Right cardiac atrium (tissue), 5 donors: Measurements from ENCODE around the gene LAMC2. TPM values are rescaled to one million over a fixed set of nuclear protein-coding genes. Genes with fewer than 3 reads are reported as not detected.
"Not testable (repeated sequence)": the region's sequence is repeated elsewhere in the genome, so short reads cannot be mapped to it uniquely, and the experiment has no call there.

ENCODE experiments used
- ATAC-seq, 2 donors: fragments of 200-7000 bp; cut with Tn5 transposase; one replicate each; pipeline versions ENCODE4 v1.8.0 to v1.9.1; 2020; ENCODE audit warnings: moderate library complexity in 2 of 2, mild to moderate bottlenecking in 1 of 2
- DNase-seq, 3 donors: peaks; one replicate each; pipeline ENCODE4 v3.0.0-alpha.2; 2020
- H3K27ac ChIP-seq: one replicate; pipeline ENCODE4 v1.5.1; 2013; ENCODE audit warnings: mild to moderate bottlenecking, low read length, control low read depth, moderate library complexity
- H3K27me3 ChIP-seq: one replicate; pipeline ENCODE4 v1.6.1; 2013; ENCODE audit not compliant: control insufficient read depth, insufficient read depth
- H3K4me1 ChIP-seq: one replicate; pipeline ENCODE4 v1.6.1; 2013; ENCODE audit warnings: low read length; ENCODE audit not compliant: control insufficient read depth, insufficient read depth
- H3K4me3 ChIP-seq: one replicate; pipeline ENCODE4 v1.5.1; 2013; ENCODE audit warnings: low read length, control low read depth
- H3K9me3 ChIP-seq: one replicate; pipeline ENCODE4 v1.6.1; 2013; ENCODE audit warnings: low read length; ENCODE audit not compliant: control insufficient read depth
- WGBS: extraction: QIAGEN DNeasy Blood & Tissue Kit; methylation state at CpG from one replicate; pipeline ENCODE4 v1.1.7; 2013; 5-methylcytosine and 5-hydroxymethylcytosine counted together
- intact Hi-C, 4 donors: fragments of 100-400 bp; cut with DNase I; formaldehyde crosslinking; loops; one replicate each; pipeline versions ENCODE4 v1.11.0 to v1.14.0; 2022 to 2023
- polyA plus RNA-seq: library from polyadenylated mRNA; stranded (reverse); fragments of 200-250 nt; gene quantifications from one replicate; pipeline ENCODE4 v1.2.3, GENCODE V29; 2013
- total RNA-seq, 4 donors: library from RNA; stranded (reverse); fragmentation: NEBNext Ultra II Directional; extraction: Animal tissue kit (Norgen Biotek cat#: 25700); gene quantifications; one replicate each; pipeline ENCODE4 v1.2.1, GENCODE V29; 2021
- donor health status: healthy with polysubstance abuse.
- donor health status: DM: no; HTN: yes; CAD: no.
- donor health status: DM: no; HTN: no; CAD: no.
- donor health status: DM: no; HTN: yes; CAD: no; lungs with severe emphysema.
- donor health status: DM: yes; HTN: yes; CAD: no.

LAMC2 gene
- total and polyA plus RNA-seq, 5 donors = 0.70 to 3.0 (median 1.3) TPM

DNA sequence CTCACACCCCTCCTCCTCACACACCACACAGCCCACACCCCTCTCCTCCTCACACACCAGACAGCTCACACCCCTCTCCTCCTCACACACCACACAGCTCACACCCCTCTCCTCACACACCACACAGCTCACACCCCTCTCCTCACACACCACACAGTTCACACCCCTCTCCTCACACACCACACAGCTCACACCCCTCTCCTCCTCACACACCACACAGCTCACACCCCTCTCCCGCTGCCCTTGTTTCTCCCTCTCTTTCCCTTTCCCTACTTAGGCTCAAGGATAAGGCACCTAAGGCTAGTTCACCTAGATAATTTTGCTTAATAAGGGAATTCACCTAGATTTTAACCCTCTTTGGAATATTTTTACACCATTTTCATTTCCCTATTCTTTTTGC, 36.0 kb upstream of the LAMC2 start:
- H3K27me3 ChIP-seq, ATAC-seq, H3K9me3 ChIP-seq, DNase-seq, H3K27ac ChIP-seq, H3K4me1 ChIP-seq, intact Hi-C loops, H3K4me3 ChIP-seq: not testable (repeated sequence)
- 94% methylated on average over 1 of the region's 1 CpG for WGBS

GRCh38 chr1:183150445-183150844, 35.6 kb upstream of the LAMC2 start:
- no peak for ATAC-seq
- Histone ChIP-seq H3K4me1 (peaks cover 3% of the 10 kb centered on the region), H3K27me3 (no peaks in the 10 kb centered on the region), H3K9me3 (no peaks in the 10 kb centered on the region), H3K27ac (no peak overlapping the region), H3K4me3 (no peak overlapping the region)
- intact Hi-C loops = no loop called here
- DNase-seq = no peak

DNA sequence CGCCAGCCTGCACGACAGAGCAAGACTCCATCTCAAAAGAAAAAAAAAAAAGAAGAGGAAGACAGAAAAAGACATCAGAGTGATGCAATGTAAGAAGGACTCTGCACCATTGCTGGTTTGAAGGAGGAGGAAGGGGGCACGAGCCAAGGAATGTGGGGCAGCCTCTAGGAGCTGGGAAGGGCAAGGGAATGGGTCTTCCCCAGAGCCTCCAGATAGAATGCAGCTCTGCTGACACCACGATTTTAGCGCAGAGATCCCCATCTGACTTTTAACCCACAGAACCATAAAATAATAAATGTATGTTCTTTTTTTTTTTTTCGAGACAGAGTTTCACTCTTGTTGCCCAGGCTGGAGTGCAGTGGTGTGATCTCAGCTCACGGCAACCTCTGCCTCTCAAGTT, 33.9 kb upstream of the LAMC2 start:
- no peak for ATAC-seq
- no peaks in the 10 kb centered on the region for H3K27me3 ChIP-seq
- peaks cover 3% of the 10 kb centered on the region for H3K4me1 ChIP-seq
- H3K4me3 ChIP-seq = no peak overlapping the region
- H3K9me3 ChIP-seq = no peaks in the 10 kb centered on the region
- H3K27ac ChIP-seq = no peak overlapping the region
- WGBS = 94% methylated on average over 7 of the region's 7 CpGs
- intact Hi-C loops = no loop called here
- DNase-seq = no peak

DNA sequence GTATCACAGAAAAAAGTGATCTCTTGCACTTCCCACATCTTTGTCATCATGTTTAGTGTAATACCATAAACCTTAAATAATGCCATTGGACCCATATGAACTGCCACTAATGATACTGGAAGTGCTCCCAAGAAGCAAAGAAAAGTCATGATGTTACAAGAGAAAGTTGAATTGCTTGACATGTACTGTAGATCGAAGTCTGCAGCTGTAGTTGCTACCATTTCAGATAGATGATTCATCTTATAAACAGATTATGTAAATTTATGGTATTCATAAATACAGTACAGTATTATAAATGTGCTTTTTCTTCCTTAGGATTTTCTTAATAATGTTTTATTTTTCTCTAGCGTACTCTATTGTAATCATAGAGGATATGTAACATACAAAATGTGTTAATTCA, 30.1 kb upstream of the LAMC2 start:
- intact Hi-C loops = no loop called here
- Histone ChIP-seq H3K9me3 (no peaks in the 10 kb centered on the region), H3K27ac (no peak overlapping the region), H3K4me1 (no peaks in the 10 kb centered on the region), H3K4me3 (no peak overlapping the region), H3K27me3 (no peaks in the 10 kb centered on the region)
- WGBS = 85% methylated on average over 2 of the region's 2 CpGs
- DNase-seq (no peak), ATAC-seq (no peak)

DNA sequence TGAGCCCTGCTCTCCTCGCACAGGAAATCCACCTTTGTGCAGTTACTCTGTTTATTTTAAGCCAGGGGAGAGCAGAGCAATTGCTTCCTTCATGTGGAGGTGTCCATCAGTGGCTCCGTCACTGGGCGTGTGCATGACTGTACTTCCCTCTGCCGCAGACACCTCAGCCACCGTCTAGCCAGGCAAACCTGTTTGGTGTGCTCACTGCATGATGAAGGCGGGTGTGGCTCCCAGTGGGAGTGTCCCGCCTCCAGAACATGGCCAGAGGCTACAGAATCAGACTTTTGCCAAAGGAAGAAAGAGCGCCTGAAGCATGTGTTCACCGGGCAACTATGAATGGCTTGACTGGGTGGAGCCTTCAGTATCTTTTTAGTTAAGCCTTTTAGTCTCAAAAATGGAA, 26.1 kb upstream of the LAMC2 start:
- Histone ChIP-seq H3K4me1 (no peaks in the 10 kb centered on the region), H3K27me3 (no peaks in the 10 kb centered on the region), H3K9me3 (no peaks in the 10 kb centered on the region), H3K27ac (no peak overlapping the region), H3K4me3 (no peak overlapping the region)
- intact Hi-C loops = no loop called here
- 92% methylated on average over 9 of the region's 9 CpGs for WGBS
- peak in 1 of 2 donors; percentile 60 for ATAC-seq
- peak in 1 of 3 donors; percentile 51 for DNase-seq

GRCh38 chr1:183161391-183161790, 24.7 kb upstream of the LAMC2 start:
- H3K27ac ChIP-seq = no peak overlapping the region
- H3K4me3 ChIP-seq = no peak overlapping the region
- intact Hi-C loops = no loop called here
- WGBS = 76% methylated on average over 3 of the region's 3 CpGs
- H3K9me3 ChIP-seq = no peaks in the 10 kb centered on the region
- H3K4me1 ChIP-seq = no peaks in the 10 kb centered on the region
- ATAC-seq (no peak), DNase-seq (no peak)
- H3K27me3 ChIP-seq = no peaks in the 10 kb centered on the region

DNA sequence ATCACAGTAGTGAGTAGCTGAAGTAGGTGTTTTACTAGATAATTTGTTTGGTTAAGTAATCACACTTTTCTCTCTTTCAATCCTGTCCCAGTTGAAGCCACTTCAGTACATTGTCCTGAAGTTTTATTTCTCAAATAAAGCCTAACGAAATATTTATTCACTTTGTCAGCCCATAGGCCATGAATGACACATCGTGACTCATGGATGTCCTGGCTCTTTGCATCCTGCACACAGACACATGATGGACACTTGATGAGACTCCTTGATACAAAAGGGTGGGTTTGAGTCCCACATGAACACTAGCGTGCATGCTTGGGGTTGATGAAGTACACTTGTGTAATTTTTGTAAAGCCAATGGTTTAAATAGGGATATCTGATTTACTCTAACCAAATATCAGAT, 22.7 kb upstream of the LAMC2 start:
- no peaks in the 10 kb centered on the region for H3K4me1 ChIP-seq
- DNase-seq = no peak
- no peak overlapping the region for H3K27ac ChIP-seq
- intact Hi-C loops = no loop called here
- H3K4me3 ChIP-seq = no peak overlapping the region
- WGBS = 93% methylated on average over 3 of the region's 3 CpGs
- H3K9me3 ChIP-seq = no peaks in the 10 kb centered on the region
- no peak for ATAC-seq
- no peaks in the 10 kb centered on the region for H3K27me3 ChIP-seq

DNA sequence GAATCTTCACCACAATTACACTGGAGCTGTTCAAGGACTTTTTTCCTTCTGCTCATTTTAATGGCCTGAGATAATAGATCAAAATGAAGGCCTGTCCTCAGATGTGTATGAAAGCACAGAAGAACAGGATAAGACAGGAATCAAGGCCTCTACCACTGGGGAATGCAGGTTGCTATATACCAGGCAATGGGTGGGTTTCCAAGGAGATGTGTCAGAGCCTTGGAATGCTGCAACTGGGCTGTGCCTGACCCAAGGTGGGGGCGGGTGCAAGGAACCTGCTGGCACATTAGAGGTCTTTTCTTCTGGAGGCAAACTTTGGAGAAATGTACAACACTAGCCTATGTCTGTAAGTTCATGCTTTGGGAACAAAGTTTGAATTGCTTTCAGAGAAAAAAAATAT, 21.7 kb upstream of the LAMC2 start:
- no peak for ATAC-seq
- intact Hi-C loops = no loop called here
- WGBS = 85% methylated on average over 1 of the region's 1 CpG

GRCh38 chr1:183164963-183165362, 21.1 kb upstream of the LAMC2 start:
- 98% methylated on average over 4 of the region's 4 CpGs for WGBS

More for the DNA sequence above, 21.7 kb upstream of the LAMC2 start:
- Histone ChIP-seq H3K9me3 (no peaks in the 10 kb centered on the region), H3K4me3 (no peak overlapping the region), H3K27ac (no peak overlapping the region), H3K4me1 (no peaks in the 10 kb centered on the region), H3K27me3 (no peaks in the 10 kb centered on the region)
- no peak for DNase-seq

DNA sequence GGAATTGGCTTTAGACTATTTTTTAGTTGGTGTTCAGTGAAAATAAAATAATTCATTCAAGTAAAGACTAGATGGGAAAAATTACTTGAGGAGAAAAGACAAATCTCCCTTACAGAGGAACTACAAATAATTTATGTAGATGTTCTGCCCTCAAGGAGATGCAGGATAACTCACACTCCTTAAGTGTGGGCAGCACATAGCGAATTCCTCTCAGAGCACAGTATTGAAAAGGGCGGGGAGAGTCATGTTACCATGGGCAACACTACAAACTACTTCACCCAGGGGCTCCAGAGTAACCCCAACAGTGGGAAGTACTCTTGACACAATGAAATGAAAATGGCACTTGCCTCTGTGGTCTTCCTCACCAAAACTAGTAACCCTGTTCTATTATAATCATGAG, 20.6 kb upstream of the LAMC2 start:
- ATAC-seq = no peak
- H3K27me3 ChIP-seq = no peaks in the 10 kb centered on the region
- WGBS = 97% methylated on average over 2 of the region's 2 CpGs
- intact Hi-C loops = no loop called here
- H3K9me3 ChIP-seq = no peaks in the 10 kb centered on the region
- DNase-seq = no peak
- H3K27ac ChIP-seq = no peak overlapping the region
- no peaks in the 10 kb centered on the region for H3K4me1 ChIP-seq
- H3K4me3 ChIP-seq = no peak overlapping the region

More at GRCh38 chr1:183164963-183165362, 21.1 kb upstream of the LAMC2 start:
- H3K27me3 ChIP-seq = no peaks in the 10 kb centered on the region
- intact Hi-C loops = no loop called here
- ATAC-seq = no peak
- H3K9me3 ChIP-seq = no peaks in the 10 kb centered on the region
- DNase-seq = no peak
- H3K27ac ChIP-seq = no peak overlapping the region
- H3K4me3 ChIP-seq = no peak overlapping the region
- H3K4me1 ChIP-seq = no peaks in the 10 kb centered on the region

GRCh38 chr1:183166454-183166853, 19.6 kb upstream of the LAMC2 start:
- WGBS = 100% methylated on average over 2 of the region's 2 CpGs

DNA sequence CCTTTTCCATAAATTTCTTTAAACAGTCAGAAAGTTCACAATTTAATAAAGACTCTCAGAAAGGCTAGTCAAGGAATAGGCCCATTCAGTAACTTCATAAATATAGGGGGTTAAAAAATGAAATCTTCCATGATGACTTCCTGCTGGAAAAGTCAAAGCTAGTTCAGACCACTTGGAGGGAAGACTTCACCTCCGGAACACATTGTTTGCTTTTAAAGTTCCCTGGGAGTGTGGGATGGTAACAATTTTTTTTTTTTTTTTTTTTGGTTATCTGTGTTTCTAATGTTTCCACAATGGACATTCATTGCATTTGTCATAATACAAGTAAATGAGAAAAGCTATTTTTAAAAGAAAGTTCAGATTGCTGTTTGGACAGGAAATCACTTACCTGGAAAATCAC, 18.4 kb upstream of the LAMC2 start:
- H3K9me3 ChIP-seq = no peaks in the 10 kb centered on the region
- H3K4me3 ChIP-seq = no peak overlapping the region
- no peaks in the 10 kb centered on the region for H3K4me1 ChIP-seq
- no peaks in the 10 kb centered on the region for H3K27me3 ChIP-seq
- 59% methylated on average over 1 of the region's 1 CpG for WGBS
- ATAC-seq (no peak), DNase-seq (no peak)
- intact Hi-C loops = no loop called here
- no peak overlapping the region for H3K27ac ChIP-seq

More at GRCh38 chr1:183166454-183166853, 19.6 kb upstream of the LAMC2 start:
- intact Hi-C loops = no loop called here
- no peaks in the 10 kb centered on the region for H3K27me3 ChIP-seq
- H3K27ac ChIP-seq = no peak overlapping the region
- no peaks in the 10 kb centered on the region for H3K9me3 ChIP-seq
- DNase-seq (no peak), ATAC-seq (no peak)
- H3K4me1 ChIP-seq = no peaks in the 10 kb centered on the region
- H3K4me3 ChIP-seq = no peak overlapping the region
